ENCODE data around the gene C1orf167. TPM values are rescaled to one million over a fixed set of nuclear protein-coding genes. Genes with fewer than 3 reads are reported as not detected.

Gene C1orf167
- total RNA-seq = 6.9 TPM in 1 of 2 replicates, not detected in the other

GRCh38 chr1:11761988-11762406 is at the start of gene C1orf167:
Gene C1orf167, plus strand, starts transcription at chr1:11762193. Its CDS starts 2,208 bp downstream, at chr1:11764401.

GRCh38 chr1:11735854-11736745 is 25.9 kb upstream of the C1orf167 start, which contains the start of gene AGTRAP:
Gene AGTRAP, plus strand, starts transcription at chr1:11736136. Its CDS starts 73 bp downstream, at chr1:11736209.

GRCh38 chr1:11805422-11806306 is 43.7 kb downstream of the C1orf167 start, which contains the start of the genes CLCN6 and MTHFR:
Gene CLCN6, plus strand, starts transcription at chr1:11806191. Its CDS starts 72 bp downstream, at chr1:11806263.
Gene MTHFR, minus strand, starts transcription at chr1:11805964. Its CDS starts 2,848 bp downstream, at chr1:11803116.

Other genes starting within 250 kb of the C1orf167 start
- 1.6 and 4.6 TPM in 2 replicates for gene FBXO2, start 107.8 kb upstream of the C1orf167 start, total RNA-seq
- 9.3 and 20.0 TPM in 2 replicates for gene FBXO44, start 107.3 kb upstream of the C1orf167 start, total RNA-seq
- 5.0 and 12.3 TPM in 2 replicates for gene FBXO6, start 98.0 kb upstream of the C1orf167 start, total RNA-seq
- gene MAD2L2, start 81.0 kb upstream of the C1orf167 start, total RNA-seq = 62.7 and 80.4 TPM in 2 replicates
- 0.13 and 0.80 TPM in 2 replicates for gene DRAXIN, start 70.5 kb upstream of the C1orf167 start, total RNA-seq
- gene AGTRAP, start 26.1 kb upstream of the C1orf167 start, total RNA-seq = 69.1 and 140 TPM in 2 replicates
- 13.8 and 36.1 TPM in 2 replicates for gene MTHFR, start 43.8 kb downstream of the C1orf167 start, total RNA-seq
- 9.1 and 17.1 TPM in 2 replicates for gene CLCN6, start 44.0 kb downstream of the C1orf167 start, total RNA-seq
- gene NPPA, start 85.6 kb downstream of the C1orf167 start, total RNA-seq = 0.32 TPM in 1 of 2 replicates, not detected in the other
- 0.78 TPM in 1 of 2 replicates, not detected in the other for gene NPPB, start 96.8 kb downstream of the C1orf167 start, total RNA-seq
- 90.2 and 139 TPM in 2 replicates for gene KIAA2013, start 164.2 kb downstream of the C1orf167 start, total RNA-seq
- gene PLOD1, start 172.5 kb downstream of the C1orf167 start, total RNA-seq = 502 and 516 TPM in 2 replicates
- gene MFN2, start 218.3 kb downstream of the C1orf167 start, total RNA-seq = 31.9 and 49.3 TPM in 2 replicates